LNCaP clone FGC (cell line): ENCODE data around the gene PPP1CB.
"Not testable (repeated sequence)": the region's sequence is repeated elsewhere in the genome, so short reads cannot be mapped to it uniquely, and the experiment has no call there.

Source experiments
- DNase-seq: peaks from one replicate; pipeline ENCODE4 v3.0.0-alpha.2; 2011; ENCODE audit warnings: low read depth
- H3K4me3 ChIP-seq: 2 replicates; pipeline ENCODE4 v1.5.1; 2011; ENCODE audit warnings: mild to moderate bottlenecking, low read depth, low read length, control low read depth
- CTCF ChIP-seq: IDR thresholded peaks from 2 replicates; pipeline ENCODE4 v1.5.1; 2012; ENCODE audit warnings: mild to moderate bottlenecking; ENCODE audit not compliant: control insufficient read depth, insufficient read depth; ENCODE audit errors: extremely low read depth

PPP1CB gene

GRCh38 chr2:28776471-28776870 lies 24.8 kb downstream of the PPP1CB start:
- no peak for TF ChIP-seq CTCF
- DNase-seq, result no peak
- no peak overlapping the region for H3K4me3 ChIP-seq

GRCh38 chr2:28778392-28778791 lies 26.8 kb downstream of the PPP1CB start:
- H3K4me3 ChIP-seq, result no peak overlapping the region
- DNase-seq, result no peak
- TF ChIP-seq CTCF, result no peak

- no peak overlapping the region for H3K4me3 ChIP-seq
- DNase-seq, result no peak
- no peak for TF ChIP-seq CTCF
These were observed 27.4 kb downstream of the PPP1CB start for GRCh38 chr2:28779001-28779400.

GRCh38 chr2:28780496-28780895 lies 28.9 kb downstream of the PPP1CB start:
- no peak overlapping the region for H3K4me3 ChIP-seq
- TF ChIP-seq CTCF, result no peak
- no peak for DNase-seq

- no peak for TF ChIP-seq CTCF
- no peak overlapping the region for H3K4me3 ChIP-seq
- no peak for DNase-seq
These were observed 30.8 kb downstream of the PPP1CB start for GRCh38 chr2:28782423-28782822.

- H3K4me3 ChIP-seq, DNase-seq: not testable (repeated sequence)
These were observed 32.9 kb downstream of the PPP1CB start for GRCh38 chr2:28784570-28784969.

- H3K4me3 ChIP-seq, result no peak overlapping the region
- TF ChIP-seq CTCF, result no peak
- DNase-seq, result peak; percentile 27
These were observed 45.0 kb downstream of the PPP1CB start for GRCh38 chr2:28796620-28797019.

- H3K4me3 ChIP-seq, result no peak overlapping the region
- DNase-seq, result no peak
- no peak for TF ChIP-seq CTCF
These were observed 50.1 kb downstream of the PPP1CB start for GRCh38 chr2:28801726-28802125.
